ENCODE data around the gene SRD5A3.

GRCh38 chr4:55363691-55364351, 17.8 kb downstream of the SRD5A3 start:
- TF ChIP-seq POLR2A (IDR thresholded peaks at IDR 0.05): no peak
- TF ChIP-seq CTCF (IDR thresholded peaks at IDR 0.05): no peak
